ENCODE results near the gene CD8B.

DNA sequence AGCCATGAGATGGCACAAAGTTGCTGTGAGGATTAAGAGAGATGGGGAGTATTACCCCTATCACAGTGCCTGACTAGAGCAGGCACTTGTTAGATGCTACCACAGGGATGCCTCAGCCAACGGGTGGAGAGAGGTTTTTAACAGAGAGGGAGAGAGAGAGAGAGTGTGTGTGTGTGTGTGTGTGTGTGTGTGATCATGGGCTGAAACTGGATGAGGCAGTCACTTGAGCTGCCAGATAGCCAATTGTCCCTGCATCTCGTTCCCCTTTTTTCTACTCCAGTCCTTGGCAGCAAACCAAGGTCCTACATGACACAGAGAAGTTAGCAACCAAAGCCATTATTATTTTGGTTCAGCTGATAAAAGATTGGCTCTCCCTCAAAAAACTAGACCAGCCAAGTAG, 74.0 kb downstream of the CD8B start:
- TF ChIP-seq, protein P1, sequence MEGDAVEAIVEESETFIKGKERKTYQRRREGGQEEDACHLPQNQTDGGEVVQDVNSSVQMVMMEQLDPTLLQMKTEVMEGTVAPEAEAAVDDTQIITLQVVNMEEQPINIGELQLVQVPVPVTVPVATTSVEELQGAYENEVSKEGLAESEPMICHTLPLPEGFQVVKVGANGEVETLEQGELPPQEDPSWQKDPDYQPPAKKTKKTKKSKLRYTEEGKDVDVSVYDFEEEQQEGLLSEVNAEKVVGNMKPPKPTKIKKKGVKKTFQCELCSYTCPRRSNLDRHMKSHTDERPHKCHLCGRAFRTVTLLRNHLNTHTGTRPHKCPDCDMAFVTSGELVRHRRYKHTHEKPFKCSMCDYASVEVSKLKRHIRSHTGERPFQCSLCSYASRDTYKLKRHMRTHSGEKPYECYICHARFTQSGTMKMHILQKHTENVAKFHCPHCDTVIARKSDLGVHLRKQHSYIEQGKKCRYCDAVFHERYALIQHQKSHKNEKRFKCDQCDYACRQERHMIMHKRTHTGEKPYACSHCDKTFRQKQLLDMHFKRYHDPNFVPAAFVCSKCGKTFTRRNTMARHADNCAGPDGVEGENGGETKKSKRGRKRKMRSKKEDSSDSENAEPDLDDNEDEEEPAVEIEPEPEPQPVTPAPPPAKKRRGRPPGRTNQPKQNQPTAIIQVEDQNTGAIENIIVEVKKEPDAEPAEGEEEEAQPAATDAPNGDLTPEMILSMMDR (IDR thresholded peaks at IDR 0.05) = no peak
- no peak for TF ChIP-seq POLR2A (IDR thresholded peaks at IDR 0.05)
